Measurements from ENCODE around the gene P2RY14. TPM values are rescaled to one million over a fixed set of nuclear protein-coding genes. Genes with fewer than 3 reads are reported as not detected.

The P2RY14 gene
- total and polyA plus RNA-seq, 8 donors = 1.7 to 43.2 (median 9.2) TPM

- Histone ChIP-seq H3K4me3 (no peak overlapping the region), H3K36me3 (no peaks in the 10 kb centered on the region), H3K27ac (no peak overlapping the region), H3K9me3 (no peaks in the 10 kb centered on the region), H3K4me1 (peaks cover 0 to 11% (median 3%) of the 10 kb centered on the region in 4 donors), H3K27me3 (no peaks in the 10 kb centered on the region)
- WGBS, 5 donors = 29 to 49% (median 45%) methylated on average over 1 of the region's 1 CpG
- no peak for DNase-seq
- intact Hi-C loops (cut with DNase I; ENCODE audit: low total_unique reads) = no loop called here
- no peak for TF ChIP-seq EP300 (IDR thresholded peaks at IDR 0.05)
- TF ChIP-seq CTCF (IDR thresholded peaks at IDR 0.05) = no peak
- TF ChIP-seq POLR2A (IDR thresholded peaks at IDR 0.05) = no peak
- no peak for TF ChIP-seq POLR2AphosphoS5 (IDR thresholded peaks at IDR 0.05)
Measured at GRCh38 chr3:151219056-151219455, 59.3 kb downstream of the P2RY14 start.

GRCh38 chr3:151218136-151218535 lies 60.2 kb downstream of the P2RY14 start:
- Histone ChIP-seq H3K4me3 (no peak overlapping the region), H3K36me3 (no peaks in the 10 kb centered on the region), H3K27ac (no peak overlapping the region), H3K9me3 (no peaks in the 10 kb centered on the region), H3K4me1 (peaks cover 0 to 11% (median 3%) of the 10 kb centered on the region in 4 donors), H3K27me3 (no peaks in the 10 kb centered on the region)
- no peak for TF ChIP-seq POLR2A (IDR thresholded peaks at IDR 0.05)
- no peak for TF ChIP-seq EP300 (IDR thresholded peaks at IDR 0.05)
- TF ChIP-seq CTCF (IDR thresholded peaks at IDR 0.05) = no peak
- TF ChIP-seq POLR2AphosphoS5 (IDR thresholded peaks at IDR 0.05) = no peak
- WGBS, 5 donors = 55 to 66% (median 57%) methylated on average over 1 of the region's 1 CpG
- intact Hi-C loops (cut with DNase I; ENCODE audit: low total_unique reads) = no loop called here
- no peak for DNase-seq

- TF ChIP-seq POLR2A (IDR thresholded peaks at IDR 0.05) = no peak
- no peak for TF ChIP-seq POLR2AphosphoS5 (IDR thresholded peaks at IDR 0.05)
- TF ChIP-seq CTCF (IDR thresholded peaks at IDR 0.05) = no peak
- TF ChIP-seq EP300 (IDR thresholded peaks at IDR 0.05) = no peak
- intact Hi-C loops (cut with DNase I; ENCODE audit: low total_unique reads) = no loop called here
- Histone ChIP-seq H3K27me3 (no peaks in the 10 kb centered on the region), H3K4me1 (peaks cover 0 to 11% (median 3%) of the 10 kb centered on the region in 4 donors), H3K36me3 (no peaks in the 10 kb centered on the region), H3K4me3 (no peak overlapping the region), H3K27ac (no peak overlapping the region), H3K9me3 (no peaks in the 10 kb centered on the region)
- peak in 1 of 2 donors; percentile 22 for DNase-seq
- 81 to 91% (median 90%) methylated on average over 3 of the region's 3 CpGs for WGBS, 5 donors
Measured at GRCh38 chr3:151216641-151217607, 61.4 kb downstream of the P2RY14 start.

- intact Hi-C loops (cut with DNase I; ENCODE audit: low total_unique reads) = no loop called here
Measured at GRCh38 chr3:151214459-151214858, 63.9 kb downstream of the P2RY14 start.

More at GRCh38 chr3:151214459-151214858, 63.9 kb downstream of the P2RY14 start:
- Histone ChIP-seq H3K36me3 (no peaks in the 10 kb centered on the region), H3K27me3 (no peaks in the 10 kb centered on the region), H3K4me3 (no peak overlapping the region), H3K27ac (no peak overlapping the region), H3K4me1 (peaks cover 0 to 22% (median 7%) of the 10 kb centered on the region in 4 donors), H3K9me3 (no peaks in the 10 kb centered on the region)
- no peak for DNase-seq
- WGBS, 5 donors = 52 to 78% (median 73%) methylated on average over 1 of the region's 1 CpG
- TF ChIP-seq POLR2AphosphoS5 (IDR thresholded peaks at IDR 0.05) = no peak

Data from stomach (tissue), 9 donors.